PC-9 (cell line): ENCODE results near the gene FATE1. TPM values are rescaled to one million over a fixed set of nuclear protein-coding genes. Genes with fewer than 3 reads are reported as not detected.

ENCODE experiments used
- BruUV-seq: library from RNA; stranded (reverse); fragments of 400-500 nt; replicated peaks from 2 replicates; lab custom pipeline; 2021; lab: Mats Ljungman, UMichigan
- CTCF ChIA-PET: fragments of 300-600 bp; sonication (Branson Sonifier 250); formaldehyde crosslinking; loops from one replicate; lab custom pipeline; 2022; ENCODE audit warnings: antibody characterized with exemption; lab: Charles Lee
- POLR2A ChIA-PET: fragments of 300-600 bp; sonication (Branson Sonifier 250); formaldehyde crosslinking; loops from one replicate; lab custom pipeline; 2022; ENCODE audit warnings: antibody characterized with exemption; ENCODE audit not compliant: unreplicated experiment; lab: Charles Lee
- DNase-seq, 2 experiments: peaks; one replicate each; pipeline versions ENCODE4 v3.0.0 to v3.0.0-alpha.2; 2015 to 2022; ENCODE audit warnings: mixed read lengths in 1 of 2
- H2AFZ ChIP-seq: fragments of 200-600 bp; sonication (generic); 2 replicates; pipeline ENCODE4 v1.8.1; 2017; ENCODE audit warnings: antibody characterized with exemption
- H3F3A ChIP-seq: fragments of 200-600 bp; sonication (generic); 2 replicates; pipeline ENCODE4 v1.8.1; 2017; ENCODE audit warnings: antibody characterized with exemption, mild to moderate bottlenecking, low read depth; ENCODE audit not compliant: insufficient read depth
- H3K27ac ChIP-seq: fragments of 200-600 bp; sonication (generic); 2 replicates; pipeline ENCODE4 v1.6.1; 2016; ENCODE audit warnings: mixed run types
- H3K27me3 ChIP-seq: fragments of 200-600 bp; sonication (generic); 2 replicates; pipeline ENCODE4 v1.6.1; 2016; ENCODE audit warnings: low read depth, mixed run types; ENCODE audit not compliant: insufficient read depth
- H3K36me3 ChIP-seq: fragments of 200-600 bp; sonication (generic); 2 replicates; pipeline ENCODE4 v1.6.1; 2016; ENCODE audit warnings: low read depth, mixed run types
- H3K4me1 ChIP-seq: fragments of 200-600 bp; sonication (generic); replicated peaks from 2 replicates; pipeline ENCODE4 v1.6.1; 2016; ENCODE audit warnings: mixed run types; ENCODE audit not compliant: insufficient read depth
- H3K4me2 ChIP-seq: fragments of 200-600 bp; sonication (generic); 2 replicates; pipeline ENCODE4 v1.6.1; 2017; ENCODE audit warnings: mixed run types
- H3K4me3 ChIP-seq: fragments of 200-600 bp; sonication (generic); 2 replicates; pipeline ENCODE4 v1.6.1; 2016; ENCODE audit warnings: mixed run types
- H3K79me2 ChIP-seq: fragments of 200-600 bp; sonication (generic); 2 replicates; pipeline ENCODE4 v1.6.1; 2017; ENCODE audit warnings: low read depth, mixed run types
- H3K9me2 ChIP-seq: fragments of 200-600 bp; sonication (generic); 2 replicates; pipeline ENCODE4 v1.8.1; 2017; ENCODE audit warnings: mild to moderate bottlenecking; ENCODE audit not compliant: insufficient read depth
- H3K9me3 ChIP-seq: fragments of 200-600 bp; sonication (generic); 2 replicates; pipeline ENCODE4 v1.8.1; 2016; ENCODE audit warnings: low read depth; ENCODE audit not compliant: insufficient read depth
- H4K20me1 ChIP-seq: fragments of 200-600 bp; sonication (generic); 2 replicates; pipeline ENCODE4 v1.8.1; 2017; ENCODE audit not compliant: insufficient read depth
- EZH2 ChIP-seq: fragments of 200-600 bp; sonication (generic); IDR thresholded peaks from 2 replicates; pipeline ENCODE4 v1.8.0; 2017; ENCODE audit warnings: antibody characterized with exemption, low read depth
- intact Hi-C: fragments of 100-400 bp; cut with micrococcal nuclease; formaldehyde crosslinking; loops from one replicate; pipeline ENCODE4 v1.10.0; 2022; ENCODE audit not compliant: unreplicated experiment
- total RNA-seq: library from RNA; stranded (reverse); gene quantifications from 2 replicates; pipeline ENCODE4 v1.2.3, GENCODE V29; 2021
- TF ChIP-seq, protein P1 (sequence below): fragments of 200-600 bp; sonication (generic); conservative IDR thresholded peaks from 2 replicates; pipeline ENCODE4 v1.6.1; 2017; ENCODE audit warnings: mixed run types, antibody characterized with exemption, mild to moderate bottlenecking, moderate library complexity

Gene FATE1
- total RNA-seq, 1 experiment from 2014 or later, result not detected

DNA sequence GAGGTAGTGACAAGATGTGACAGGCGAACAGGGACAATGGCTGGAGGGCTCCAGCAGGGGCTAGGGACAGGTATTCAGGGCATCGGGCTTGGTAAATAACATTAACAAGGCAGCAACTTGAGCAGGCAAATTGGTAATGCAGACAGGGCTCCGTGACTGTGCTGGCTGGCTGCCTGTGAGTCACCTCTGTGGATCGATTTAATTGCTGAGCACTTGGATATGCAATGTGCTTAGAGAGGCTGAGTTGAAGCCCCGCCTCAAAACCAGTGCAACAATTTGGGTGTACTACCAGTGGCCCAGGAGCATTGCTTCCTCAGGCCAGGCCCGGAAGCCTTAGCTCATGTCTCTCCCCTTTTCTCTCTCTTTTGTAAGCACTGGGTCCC, 38.2 kb downstream of the FATE1 start:
- Histone ChIP-seq H3F3A (peaks cover 12% of the 10 kb centered on the region; the same call in 1 of the 2 replicates), H3K4me2 (peak overlapping the region; percentile 85), H3K9me3 (no peaks in the 10 kb centered on the region), H3K9me2 (no peaks in the 10 kb centered on the region), H3K27me3 (no peaks in the 10 kb centered on the region), H4K20me1 (no peaks in the 10 kb centered on the region), H2AFZ (peak overlapping the region; percentile 56), H3K27ac (peak overlapping the region; percentile 78), H3K79me2 (no peaks in the 10 kb centered on the region), H3K4me1 (peaks cover 22% of the 10 kb centered on the region), H3K36me3 (no peaks in the 10 kb centered on the region), H3K4me3 (peak overlapping the region; percentile 36; the same call in 1 of the 2 replicates)
- ChIA-PET POLR2A (interaction anchor here (0.7 kb wide), 1 partner anchor 42 kb away, joined by 3 read pairs; no protein-coding TSS in a partner anchor), CTCF (interaction anchor here (1.1 kb wide), 1 partner anchor 887 kb away, joined by 3 read pairs; no protein-coding TSS in a partner anchor)
- no TSS peak for BruUV-seq
- DNase-seq, result peak; percentile 43 to 97
- intact Hi-C loops, result loop anchor here (1.0 to 10.0 kb wide), 3 partner anchors 42 to 291 kb away; partner anchors contain the start of gene GABRE
- no peak for TF ChIP-seq EZH2
- TF ChIP-seq, protein P1, sequence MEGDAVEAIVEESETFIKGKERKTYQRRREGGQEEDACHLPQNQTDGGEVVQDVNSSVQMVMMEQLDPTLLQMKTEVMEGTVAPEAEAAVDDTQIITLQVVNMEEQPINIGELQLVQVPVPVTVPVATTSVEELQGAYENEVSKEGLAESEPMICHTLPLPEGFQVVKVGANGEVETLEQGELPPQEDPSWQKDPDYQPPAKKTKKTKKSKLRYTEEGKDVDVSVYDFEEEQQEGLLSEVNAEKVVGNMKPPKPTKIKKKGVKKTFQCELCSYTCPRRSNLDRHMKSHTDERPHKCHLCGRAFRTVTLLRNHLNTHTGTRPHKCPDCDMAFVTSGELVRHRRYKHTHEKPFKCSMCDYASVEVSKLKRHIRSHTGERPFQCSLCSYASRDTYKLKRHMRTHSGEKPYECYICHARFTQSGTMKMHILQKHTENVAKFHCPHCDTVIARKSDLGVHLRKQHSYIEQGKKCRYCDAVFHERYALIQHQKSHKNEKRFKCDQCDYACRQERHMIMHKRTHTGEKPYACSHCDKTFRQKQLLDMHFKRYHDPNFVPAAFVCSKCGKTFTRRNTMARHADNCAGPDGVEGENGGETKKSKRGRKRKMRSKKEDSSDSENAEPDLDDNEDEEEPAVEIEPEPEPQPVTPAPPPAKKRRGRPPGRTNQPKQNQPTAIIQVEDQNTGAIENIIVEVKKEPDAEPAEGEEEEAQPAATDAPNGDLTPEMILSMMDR, result no peak

DNA sequence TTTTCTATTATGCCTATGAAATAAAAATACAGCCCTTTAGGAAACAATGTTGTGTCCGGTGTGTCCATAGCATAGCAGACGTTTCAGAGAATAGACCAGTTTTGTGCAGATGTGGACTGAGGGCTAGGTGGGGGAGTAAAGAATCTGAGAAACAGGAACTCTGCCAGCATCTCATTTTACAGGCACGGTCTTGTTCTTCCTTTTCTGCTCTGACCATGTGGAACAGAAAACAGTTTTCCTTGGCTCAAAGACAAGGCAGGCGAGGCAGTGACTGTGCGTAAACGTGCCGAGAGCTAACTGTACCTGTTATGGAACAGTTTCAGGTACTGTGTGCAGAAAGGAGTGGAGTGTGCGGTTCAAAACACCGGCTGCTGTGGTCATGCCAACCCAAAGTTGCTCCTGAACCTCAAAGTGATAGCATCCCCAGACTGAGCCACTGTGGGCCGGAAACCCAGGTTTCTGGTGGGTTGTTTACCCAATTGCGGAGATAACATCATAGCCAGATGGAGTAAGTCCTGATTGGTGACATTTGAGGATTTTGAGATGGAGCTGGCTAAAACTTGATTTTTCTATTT, 38.9 kb downstream of the FATE1 start:
- no peaks in the 10 kb centered on the region for H3K9me3 ChIP-seq
- intact Hi-C loops, result loop anchor here (1.0 to 10.0 kb wide), 3 partner anchors 42 to 290 kb away; partner anchors contain the start of gene GABRE
- ChIA-PET POLR2A (interaction anchor here (0.8 kb wide), 1 partner anchor 71 kb away, joined by 7 read pairs; no protein-coding TSS in a partner anchor), CTCF (no interaction called here)
- no peak overlapping the region for H3K4me3 ChIP-seq
- no peaks in the 10 kb centered on the region for H3K79me2 ChIP-seq
- no peaks in the 10 kb centered on the region for H3K36me3 ChIP-seq
- peak overlapping the region; percentile 39; the same call in 1 of the 2 replicates for H2AFZ ChIP-seq
- H3K4me2 ChIP-seq, result peak overlapping the region; percentile 85
- no peaks in the 10 kb centered on the region for H4K20me1 ChIP-seq
- peak in 1 of 2 experiments; percentile 4 for DNase-seq
- H3K4me1 ChIP-seq, result peaks cover 22% of the 10 kb centered on the region
- no TSS peak for BruUV-seq
- H3K27me3 ChIP-seq, result no peaks in the 10 kb centered on the region
- H3K27ac ChIP-seq, result peak overlapping the region; percentile 78
- H3F3A ChIP-seq, result peaks cover 12% of the 10 kb centered on the region; the same call in 1 of the 2 replicates
- no peaks in the 10 kb centered on the region for H3K9me2 ChIP-seq
- no peak for TF ChIP-seq EZH2
- TF ChIP-seq, protein P1, result no peak

DNA sequence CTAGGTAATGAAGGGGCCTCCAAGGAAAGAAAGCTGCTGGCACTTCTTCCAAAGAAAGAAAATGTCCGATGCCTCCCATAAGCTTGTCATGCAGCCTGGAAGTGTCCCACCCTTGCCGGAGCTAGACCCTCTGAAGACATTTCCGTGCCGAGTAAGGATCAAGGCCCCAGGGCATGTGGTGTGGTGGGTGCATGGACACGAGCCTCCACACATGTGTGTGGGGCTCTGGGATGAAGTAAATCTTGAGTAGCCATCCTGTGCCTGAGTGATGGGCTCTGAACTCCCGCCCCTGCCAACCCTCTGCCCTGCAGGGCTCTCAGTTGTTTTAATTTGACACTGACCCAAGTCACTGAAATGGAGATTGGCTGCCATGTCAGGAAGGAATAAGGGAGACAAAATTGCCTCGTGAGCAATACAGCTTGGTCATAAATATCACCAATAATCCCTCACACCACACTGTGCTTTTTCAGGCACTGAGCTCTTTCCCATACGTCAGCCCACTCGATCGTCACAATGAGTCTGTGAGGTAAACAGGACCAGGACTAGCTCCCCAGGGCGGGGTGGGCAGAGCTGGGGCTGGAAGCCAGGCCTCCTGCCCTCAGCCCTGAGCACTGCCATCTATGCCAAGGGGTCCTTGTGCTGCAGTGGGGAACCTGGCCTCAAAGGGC, 43.3 kb downstream of the FATE1 start:
- no peaks in the 10 kb centered on the region for H4K20me1 ChIP-seq
- H3K27ac ChIP-seq, result no peak overlapping the region
- no peak for TF ChIP-seq EZH2
- TF ChIP-seq, protein P1, result no peak
- no peak overlapping the region for H3K4me3 ChIP-seq
- ChIA-PET POLR2A (interaction anchor here (0.6 kb wide), 1 partner anchor 214 kb away, joined by 5 read pairs; no protein-coding TSS in a partner anchor), CTCF (no interaction called here)
- DNase-seq, result no peak
- H3K9me2 ChIP-seq, result no peaks in the 10 kb centered on the region
- H3F3A ChIP-seq, result peaks cover 7% of the 10 kb centered on the region; the same call in 1 of the 2 replicates
- no peaks in the 10 kb centered on the region for H3K36me3 ChIP-seq
- BruUV-seq, result no TSS peak
- H2AFZ ChIP-seq, result no peak overlapping the region
- no peaks in the 10 kb centered on the region for H3K9me3 ChIP-seq
- no peak overlapping the region for H3K4me2 ChIP-seq
- intact Hi-C loops, result loop anchor here (10.0 kb wide), 2 partner anchors 216 to 286 kb away; partner anchors contain the start of gene GABRE
- peaks cover 8% of the 10 kb centered on the region for H3K4me1 ChIP-seq
- H3K79me2 ChIP-seq, result no peaks in the 10 kb centered on the region
- H3K27me3 ChIP-seq, result no peaks in the 10 kb centered on the region
